SU-DHL-6 (cell line): Measurements from ENCODE around the gene SAXO1.
"Not testable (repeated sequence)": the region's sequence is repeated elsewhere in the genome, so short reads cannot be mapped to it uniquely, and the experiment has no call there.

Experiments used
- EZH2phosphoT487 ChIP-seq: fragments of 200-600 bp; sonication (generic), shearing (Covaris generic); conservative IDR thresholded peaks from 2 replicates; pipeline ENCODE4 v1.6.1; 2018; ENCODE audit warnings: mild to moderate bottlenecking, antibody characterized with exemption, low read length, moderate library complexity, mixed read lengths
- TF ChIP-seq, protein P1 (sequence below): fragments of 200-600 bp; sonication (generic); IDR thresholded peaks from one replicate; pipeline ENCODE4 v1.5.1; 2017; ENCODE audit warnings: antibody characterized with exemption, mild to moderate bottlenecking, low read length, moderate library complexity; ENCODE audit not compliant: insufficient read depth, poor library complexity, severe bottlenecking

DNA sequence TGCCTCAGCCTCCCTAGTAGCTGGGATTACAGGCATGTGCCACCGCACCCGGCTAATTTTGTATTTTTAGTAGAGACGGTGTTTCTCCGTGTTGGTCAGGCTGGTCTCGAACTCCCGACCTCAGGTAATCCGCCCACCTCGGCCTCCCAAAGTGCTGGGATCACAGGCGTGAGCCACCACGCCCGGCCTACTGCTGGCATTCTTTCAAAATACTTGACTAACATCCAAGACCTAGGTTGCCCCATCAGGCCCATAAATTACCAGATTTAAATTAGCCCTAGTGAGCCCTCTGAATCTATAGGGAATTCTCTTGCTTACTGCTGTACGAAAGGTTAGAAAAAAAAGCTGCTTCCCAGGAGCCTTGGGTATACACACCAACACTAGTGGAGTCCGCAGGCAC, 102.4 kb downstream of the SAXO1 start:
- TF ChIP-seq, protein P1, sequence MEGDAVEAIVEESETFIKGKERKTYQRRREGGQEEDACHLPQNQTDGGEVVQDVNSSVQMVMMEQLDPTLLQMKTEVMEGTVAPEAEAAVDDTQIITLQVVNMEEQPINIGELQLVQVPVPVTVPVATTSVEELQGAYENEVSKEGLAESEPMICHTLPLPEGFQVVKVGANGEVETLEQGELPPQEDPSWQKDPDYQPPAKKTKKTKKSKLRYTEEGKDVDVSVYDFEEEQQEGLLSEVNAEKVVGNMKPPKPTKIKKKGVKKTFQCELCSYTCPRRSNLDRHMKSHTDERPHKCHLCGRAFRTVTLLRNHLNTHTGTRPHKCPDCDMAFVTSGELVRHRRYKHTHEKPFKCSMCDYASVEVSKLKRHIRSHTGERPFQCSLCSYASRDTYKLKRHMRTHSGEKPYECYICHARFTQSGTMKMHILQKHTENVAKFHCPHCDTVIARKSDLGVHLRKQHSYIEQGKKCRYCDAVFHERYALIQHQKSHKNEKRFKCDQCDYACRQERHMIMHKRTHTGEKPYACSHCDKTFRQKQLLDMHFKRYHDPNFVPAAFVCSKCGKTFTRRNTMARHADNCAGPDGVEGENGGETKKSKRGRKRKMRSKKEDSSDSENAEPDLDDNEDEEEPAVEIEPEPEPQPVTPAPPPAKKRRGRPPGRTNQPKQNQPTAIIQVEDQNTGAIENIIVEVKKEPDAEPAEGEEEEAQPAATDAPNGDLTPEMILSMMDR = not testable (repeated sequence)
- TF ChIP-seq EZH2phosphoT487 = not testable (repeated sequence)
